ENCODE measurements around the gene IL4R. TPM values are rescaled to one million over a fixed set of nuclear protein-coding genes. Genes with fewer than 3 reads are reported as not detected.

The IL4R gene
- total and polyA plus RNA-seq, 2 experiments from 2014 or later, result 38.1 to 66.1 TPM

DNA sequence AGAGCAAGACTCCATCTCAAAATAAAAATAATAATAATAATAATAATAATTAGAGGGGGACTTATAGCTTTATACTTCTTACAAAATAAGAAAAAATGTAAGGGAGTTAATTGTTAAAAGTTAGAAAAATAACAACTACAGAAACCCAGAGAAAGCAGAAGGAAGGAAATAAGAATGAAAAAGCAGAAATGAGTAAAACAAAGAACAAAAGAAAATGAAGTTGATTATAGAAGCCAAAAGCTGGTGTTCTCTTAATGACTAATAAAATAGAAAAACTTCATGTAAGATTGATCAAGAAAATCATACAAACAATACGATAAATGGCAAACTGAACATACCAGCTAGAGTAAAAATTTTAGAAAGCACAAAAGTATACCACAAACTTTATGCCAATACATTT is 38.4 kb upstream of the IL4R start:
- no peaks in the 10 kb centered on the region for H3K4me1 ChIP-seq (ENCODE audit: low read depth)
- no peaks in the 10 kb centered on the region for H3K27me3 ChIP-seq
- DNase-seq (ENCODE audit: low read depth in 1 of 2, low spot score in 1 of 2), result no peak
- no peak overlapping the region for H3K27ac ChIP-seq
- no peaks in the 10 kb centered on the region for H3K9me3 ChIP-seq (ENCODE audit: low read depth)
- TF ChIP-seq, protein P1, sequence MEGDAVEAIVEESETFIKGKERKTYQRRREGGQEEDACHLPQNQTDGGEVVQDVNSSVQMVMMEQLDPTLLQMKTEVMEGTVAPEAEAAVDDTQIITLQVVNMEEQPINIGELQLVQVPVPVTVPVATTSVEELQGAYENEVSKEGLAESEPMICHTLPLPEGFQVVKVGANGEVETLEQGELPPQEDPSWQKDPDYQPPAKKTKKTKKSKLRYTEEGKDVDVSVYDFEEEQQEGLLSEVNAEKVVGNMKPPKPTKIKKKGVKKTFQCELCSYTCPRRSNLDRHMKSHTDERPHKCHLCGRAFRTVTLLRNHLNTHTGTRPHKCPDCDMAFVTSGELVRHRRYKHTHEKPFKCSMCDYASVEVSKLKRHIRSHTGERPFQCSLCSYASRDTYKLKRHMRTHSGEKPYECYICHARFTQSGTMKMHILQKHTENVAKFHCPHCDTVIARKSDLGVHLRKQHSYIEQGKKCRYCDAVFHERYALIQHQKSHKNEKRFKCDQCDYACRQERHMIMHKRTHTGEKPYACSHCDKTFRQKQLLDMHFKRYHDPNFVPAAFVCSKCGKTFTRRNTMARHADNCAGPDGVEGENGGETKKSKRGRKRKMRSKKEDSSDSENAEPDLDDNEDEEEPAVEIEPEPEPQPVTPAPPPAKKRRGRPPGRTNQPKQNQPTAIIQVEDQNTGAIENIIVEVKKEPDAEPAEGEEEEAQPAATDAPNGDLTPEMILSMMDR (IDR thresholded peaks at IDR 0.05; ENCODE audit: low read depth, low read length), result no peak
- H3K4me3 ChIP-seq, result no peak overlapping the region
- no peaks in the 10 kb centered on the region for H3K36me3 ChIP-seq

DNA sequence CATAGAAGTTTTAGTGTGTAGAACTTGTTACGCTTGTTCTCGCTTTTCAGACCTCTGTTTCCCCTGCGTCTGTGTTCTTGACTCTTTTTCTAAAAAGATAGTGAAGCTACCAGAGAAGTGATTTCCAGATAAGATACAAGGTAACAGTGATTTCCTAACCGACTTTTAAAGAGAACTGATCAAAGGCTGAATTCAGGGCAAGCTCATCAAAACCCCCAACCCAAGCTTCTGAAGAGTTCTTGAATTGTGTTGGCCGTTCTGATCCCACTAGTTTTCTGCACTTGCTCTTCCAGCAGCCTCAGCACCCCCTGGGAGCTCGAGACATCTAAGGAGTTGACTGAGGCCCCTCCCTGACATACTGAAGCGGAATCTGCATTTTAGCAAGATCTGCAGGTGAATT is 32.5 kb upstream of the IL4R start:
- no peak overlapping the region for H3K4me3 ChIP-seq
- no peaks in the 10 kb centered on the region for H3K4me1 ChIP-seq (ENCODE audit: low read depth)
- H3K27me3 ChIP-seq, result no peaks in the 10 kb centered on the region
- H3K36me3 ChIP-seq, result no peaks in the 10 kb centered on the region
- TF ChIP-seq, protein P1 (IDR thresholded peaks at IDR 0.05; ENCODE audit: low read depth, low read length), result no peak
- no peak overlapping the region for H3K27ac ChIP-seq
- no peak for DNase-seq (ENCODE audit: low read depth in 1 of 2, low spot score in 1 of 2)
- H3K9me3 ChIP-seq (ENCODE audit: low read depth), result no peaks in the 10 kb centered on the region

DNA sequence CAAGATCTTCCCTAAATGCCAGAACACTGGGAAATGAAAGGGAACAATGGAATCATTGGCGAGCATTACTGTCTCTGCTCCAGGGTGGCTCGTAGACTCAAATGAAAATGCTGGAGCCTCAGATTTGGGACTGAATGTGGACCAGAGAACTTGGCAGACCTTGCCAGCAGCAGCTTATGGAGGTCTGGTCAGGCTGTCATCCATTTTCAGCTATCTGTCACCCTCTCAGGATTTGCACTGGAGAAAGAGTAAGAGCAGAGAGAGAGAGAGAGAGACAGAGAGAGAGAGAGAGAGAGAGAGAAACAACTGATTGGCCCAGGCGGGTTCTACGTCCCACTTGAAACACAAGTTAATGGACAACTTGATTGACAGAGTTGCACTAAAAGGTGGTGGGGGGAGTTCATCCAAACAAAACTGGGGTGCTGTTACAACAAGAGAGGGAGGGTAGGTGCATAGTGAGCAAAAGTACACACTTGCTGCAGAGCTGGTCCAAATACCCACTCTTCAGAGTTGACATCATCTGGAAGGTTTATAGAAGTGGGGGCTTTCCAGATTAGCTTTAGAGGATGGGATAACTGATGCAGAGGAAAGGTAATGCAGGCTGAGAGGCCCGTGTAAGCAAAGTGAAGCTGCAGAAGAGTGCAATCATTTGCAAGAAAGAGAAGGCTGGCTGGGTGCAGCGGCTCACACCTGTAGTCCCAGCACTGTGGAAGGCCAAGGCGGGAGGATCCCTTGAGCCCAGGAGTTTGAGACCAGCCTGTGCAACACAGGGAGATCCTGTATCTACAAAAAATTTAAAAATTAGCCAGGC is 28.7 kb upstream of the IL4R start:
- no peaks in the 10 kb centered on the region for H3K27me3 ChIP-seq
- H3K4me3 ChIP-seq, result no peak overlapping the region
- H3K4me1 ChIP-seq (ENCODE audit: low read depth), result no peaks in the 10 kb centered on the region
- peak in 1 of 2 donors; percentile 5 for DNase-seq (ENCODE audit: low read depth in 1 of 2, low spot score in 1 of 2)
- no peak overlapping the region for H3K27ac ChIP-seq
- TF ChIP-seq, protein P1 (IDR thresholded peaks at IDR 0.05; ENCODE audit: low read depth, low read length), result no peak
- no peaks in the 10 kb centered on the region for H3K9me3 ChIP-seq (ENCODE audit: low read depth)
- no peaks in the 10 kb centered on the region for H3K36me3 ChIP-seq

DNA sequence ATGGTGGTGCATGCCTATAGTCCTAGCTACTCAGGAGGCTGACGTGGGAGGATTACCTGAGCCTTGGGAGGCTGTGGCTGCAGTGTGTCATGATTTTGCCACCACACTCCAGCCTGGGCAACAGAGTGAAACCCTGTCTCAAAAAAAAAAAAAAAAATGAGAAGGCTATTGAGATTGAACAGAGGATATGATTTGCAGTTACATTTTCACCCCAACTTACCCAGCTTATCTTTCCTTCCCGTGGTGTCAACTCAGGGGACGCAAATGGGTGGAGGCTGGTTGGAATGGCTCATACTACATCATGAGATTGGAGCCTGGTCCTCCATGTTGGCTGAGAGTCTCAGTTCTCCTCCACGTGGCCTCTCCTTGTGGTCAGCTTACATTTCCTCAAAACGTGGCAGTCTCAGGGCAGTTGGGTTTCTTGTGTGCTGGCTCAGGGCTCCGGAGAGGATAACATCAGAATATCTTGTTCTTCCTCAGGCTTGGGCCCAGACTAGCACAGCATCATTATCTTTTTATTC is 28.0 kb upstream of the IL4R start:
- TF ChIP-seq, protein P1 (IDR thresholded peaks at IDR 0.05; ENCODE audit: low read depth, low read length), result no peak
- H3K36me3 ChIP-seq, result no peaks in the 10 kb centered on the region

DNA sequence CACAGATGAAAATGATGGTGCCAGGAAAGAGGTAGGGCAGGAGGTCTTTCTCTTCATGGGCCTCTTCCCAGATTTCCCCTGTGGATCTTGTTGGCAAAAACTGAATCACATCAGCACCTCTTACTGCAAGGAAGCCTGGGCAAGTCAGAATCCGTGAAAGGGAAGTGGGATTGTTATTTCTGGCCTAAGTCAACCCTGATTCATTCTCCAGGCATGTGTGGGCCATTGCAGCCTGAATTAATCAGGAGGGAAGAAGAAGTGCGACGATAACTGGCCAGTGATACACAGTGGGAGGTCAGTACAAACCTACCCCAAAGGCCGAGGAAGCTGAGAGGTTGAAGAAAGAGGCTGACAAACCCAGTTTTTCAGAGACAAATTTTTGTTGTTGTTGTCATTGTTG is 27.3 kb upstream of the IL4R start:
- Histone ChIP-seq H3K36me3 (no peaks in the 10 kb centered on the region), H3K4me3 (no peak overlapping the region), H3K9me3 (ENCODE audit: low read depth) (no peaks in the 10 kb centered on the region), H3K27me3 (no peaks in the 10 kb centered on the region), H3K27ac (no peak overlapping the region), H3K4me1 (ENCODE audit: low read depth) (no peaks in the 10 kb centered on the region)
- DNase-seq (ENCODE audit: low read depth in 1 of 2, low spot score in 1 of 2), result peak in 1 of 2 donors; percentile 96
- TF ChIP-seq, protein P1 (IDR thresholded peaks at IDR 0.05; ENCODE audit: low read depth, low read length), result no peak

More for the DNA sequence above, 28.0 kb upstream of the IL4R start:
- DNase-seq (ENCODE audit: low read depth in 1 of 2, low spot score in 1 of 2), result peak in 1 of 2 donors; percentile 45
- H3K27me3 ChIP-seq, result no peaks in the 10 kb centered on the region
- H3K27ac ChIP-seq, result no peak overlapping the region
- H3K4me3 ChIP-seq, result no peak overlapping the region
- H3K9me3 ChIP-seq (ENCODE audit: low read depth), result no peaks in the 10 kb centered on the region
- no peaks in the 10 kb centered on the region for H3K4me1 ChIP-seq (ENCODE audit: low read depth)
